Endometrium (tissue), 2 donors: Measurements from ENCODE around the gene SCAF8.

ENCODE experiments used
- FAIRE-seq: peaks from 2 replicates; lab custom pipeline; 2012; peaks lifted over from hg19 to GRCh38; lab: Jason Lieb, UNC
- donor health status: control.
- donor health status: control.

Gene SCAF8

DNA sequence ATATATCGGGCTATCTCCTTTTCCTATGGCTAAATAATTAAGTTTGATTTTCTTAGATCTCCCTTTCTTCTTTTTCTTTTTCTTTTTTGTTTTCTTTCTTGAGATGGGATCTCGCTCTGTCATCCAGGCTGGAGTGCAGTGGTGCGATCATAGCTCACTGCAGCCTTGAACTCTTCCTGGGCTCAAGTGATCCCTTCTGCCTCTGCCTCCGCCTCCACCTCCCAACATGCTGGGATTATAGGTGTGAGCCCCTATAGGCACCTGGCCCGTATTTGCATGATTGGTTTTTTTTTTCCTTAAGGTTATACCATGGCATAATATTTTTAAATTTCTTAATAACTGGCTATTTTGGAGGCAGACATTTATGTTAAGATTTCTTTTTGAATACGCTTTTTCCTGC is 106.3 kb downstream of the SCAF8 start:
- no peak for FAIRE-seq

GRCh38 chr6:154840363-154840762 is 107.1 kb downstream of the SCAF8 start:
- FAIRE-seq: no peak

DNA sequence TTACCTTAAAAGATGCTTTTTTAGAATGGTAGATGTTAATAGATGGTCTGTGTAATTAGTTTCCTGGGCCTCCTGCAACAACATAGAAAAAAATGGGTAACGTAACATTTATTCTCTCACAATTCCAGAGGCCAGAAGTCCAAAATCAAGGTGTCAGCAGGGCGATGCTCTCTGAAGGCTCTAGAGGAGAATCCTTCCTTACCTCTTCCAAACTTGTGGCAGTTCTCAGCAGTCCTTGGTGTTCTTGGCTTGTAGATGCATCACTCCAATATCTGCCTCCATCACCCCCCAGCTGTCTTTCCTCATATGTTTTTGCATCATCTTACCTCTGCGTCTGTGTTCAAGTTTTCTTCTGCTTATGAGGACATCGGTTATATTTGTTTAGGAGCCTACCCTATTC is 107.9 kb downstream of the SCAF8 start:
- FAIRE-seq: no peak

- peak; percentile 58 for FAIRE-seq
These were observed 109.6 kb downstream of the SCAF8 start for GRCh38 chr6:154842833-154843232.

- FAIRE-seq: no peak
These were observed 114.1 kb downstream of the SCAF8 start for GRCh38 chr6:154847318-154847717.

DNA sequence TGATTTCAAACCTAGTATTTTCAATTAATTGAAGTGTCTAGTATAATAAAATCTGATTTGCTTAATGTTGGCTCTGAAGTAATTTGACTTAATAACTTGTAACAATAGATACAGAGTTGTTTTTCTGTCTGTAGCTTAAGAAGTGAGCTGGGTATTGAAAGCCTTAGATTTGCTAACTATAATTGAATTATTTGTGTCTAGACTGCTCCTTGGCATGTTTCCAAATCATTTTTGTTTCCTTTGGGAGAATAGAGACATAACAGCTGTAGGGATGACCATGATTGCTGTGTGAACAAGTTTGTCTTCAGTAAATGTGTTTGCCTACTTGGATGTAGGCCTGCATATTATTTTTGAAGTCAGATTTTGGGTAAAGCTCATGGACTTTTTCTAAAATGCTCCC is 115.4 kb downstream of the SCAF8 start:
- no peak for FAIRE-seq

GRCh38 chr6:154849475-154849874 is 116.3 kb downstream of the SCAF8 start:
- FAIRE-seq: no peak

GRCh38 chr6:154852687-154853086 is 119.5 kb downstream of the SCAF8 start:
- FAIRE-seq: peak; percentile 23

- FAIRE-seq: no peak
These were observed 124.3 kb downstream of the SCAF8 start for GRCh38 chr6:154857529-154857928.

GRCh38 chr6:154861825-154862224 is 128.6 kb downstream of the SCAF8 start:
- FAIRE-seq: no peak

DNA sequence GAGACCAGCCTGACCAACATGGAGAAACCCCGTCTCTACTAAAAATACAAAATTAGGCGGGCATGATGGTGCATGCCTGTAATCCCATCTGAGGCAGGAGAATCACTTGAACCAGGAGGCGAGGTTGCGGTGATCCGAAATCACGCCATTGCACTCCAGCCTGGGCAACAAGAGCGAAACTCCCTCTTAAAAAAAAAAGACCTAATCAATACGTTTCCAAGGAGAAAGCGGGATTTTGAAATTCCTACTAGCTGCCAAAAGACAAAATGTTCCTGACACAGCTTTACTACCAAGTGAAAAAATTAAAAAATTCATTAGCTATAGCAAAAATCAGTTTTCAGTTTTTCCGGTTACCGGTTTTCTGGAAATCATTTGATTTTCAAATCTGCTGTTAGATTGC is 129.3 kb downstream of the SCAF8 start:
- no peak for FAIRE-seq

DNA sequence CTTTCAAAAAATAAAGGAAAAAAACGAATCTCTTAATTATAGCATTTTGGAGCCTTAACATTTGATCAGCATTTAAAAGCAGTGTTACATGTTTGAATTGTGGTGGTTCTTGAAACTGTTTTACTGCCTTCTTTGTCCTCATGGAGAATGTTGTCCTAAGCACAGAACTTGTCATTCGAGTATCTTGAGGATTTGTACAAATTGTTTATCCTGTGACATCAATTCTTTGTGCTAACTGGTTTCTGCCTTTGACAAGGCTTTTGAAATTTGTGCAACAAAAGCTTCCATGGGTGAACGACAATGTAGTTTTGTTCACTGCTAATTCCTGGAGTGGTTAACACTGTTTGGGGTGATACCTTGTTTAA is 130.8 kb downstream of the SCAF8 start:
- FAIRE-seq: no peak

DNA sequence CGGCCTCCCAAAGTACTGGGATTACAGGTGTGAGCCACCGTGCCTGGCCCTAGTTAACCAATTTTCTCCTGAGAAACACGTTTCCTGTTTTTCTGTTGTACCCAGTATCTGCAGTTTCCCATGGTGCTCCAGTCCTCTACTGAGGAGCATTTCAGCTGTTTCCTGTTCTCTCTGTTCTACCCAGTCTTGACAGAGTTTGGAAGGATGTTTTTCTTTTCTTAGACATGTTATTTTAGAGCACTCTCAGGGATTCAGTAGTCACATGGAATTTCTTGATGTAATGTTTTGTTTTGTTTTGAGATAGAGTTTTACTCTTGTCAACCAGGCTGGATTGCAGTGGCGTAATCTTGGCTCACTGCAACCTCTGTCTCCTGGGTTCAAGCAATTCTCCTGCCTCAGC is 132.1 kb downstream of the SCAF8 start:
- no peak for FAIRE-seq

GRCh38 chr6:154868143-154868594 is 135.0 kb downstream of the SCAF8 start:
- peak; percentile 93 for FAIRE-seq

- FAIRE-seq: no peak
These were observed 139.4 kb downstream of the SCAF8 start for GRCh38 chr6:154872542-154873114.

- FAIRE-seq: no peak
These were observed 140.3 kb downstream of the SCAF8 start for GRCh38 chr6:154873546-154873945.

GRCh38 chr6:154874773-154875592 is 141.8 kb downstream of the SCAF8 start:
- FAIRE-seq: no peak

GRCh38 chr6:154876486-154877280 is 143.5 kb downstream of the SCAF8 start:
- no peak for FAIRE-seq

GRCh38 chr6:154878871-154879491 is 145.8 kb downstream of the SCAF8 start:
- no peak for FAIRE-seq

DNA sequence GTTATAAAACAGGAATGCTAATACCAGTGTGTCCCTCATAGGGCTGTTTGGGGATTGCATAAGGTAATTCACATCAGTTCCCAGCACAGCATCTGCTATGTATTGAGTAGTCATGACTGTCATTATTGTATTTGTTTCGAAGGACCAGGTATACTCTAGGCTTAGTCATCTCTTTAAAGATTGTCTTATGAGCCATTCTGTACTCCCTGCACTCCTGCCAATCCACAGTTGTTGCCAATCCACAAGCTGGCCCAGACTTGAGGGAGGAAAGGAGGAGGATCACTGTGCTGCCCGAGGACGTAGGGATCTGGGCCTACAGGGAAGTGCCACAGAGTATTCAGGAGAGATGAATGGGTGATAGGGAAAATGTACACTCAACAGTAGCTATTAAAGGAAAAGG is 148.9 kb downstream of the SCAF8 start:
- FAIRE-seq: no peak
